ENCODE data around the gene ARHGEF19.
"Not testable (repeated sequence)": the region's sequence is repeated elsewhere in the genome, so short reads cannot be mapped to it uniquely, and the experiment has no call there.

ARHGEF19 gene

DNA sequence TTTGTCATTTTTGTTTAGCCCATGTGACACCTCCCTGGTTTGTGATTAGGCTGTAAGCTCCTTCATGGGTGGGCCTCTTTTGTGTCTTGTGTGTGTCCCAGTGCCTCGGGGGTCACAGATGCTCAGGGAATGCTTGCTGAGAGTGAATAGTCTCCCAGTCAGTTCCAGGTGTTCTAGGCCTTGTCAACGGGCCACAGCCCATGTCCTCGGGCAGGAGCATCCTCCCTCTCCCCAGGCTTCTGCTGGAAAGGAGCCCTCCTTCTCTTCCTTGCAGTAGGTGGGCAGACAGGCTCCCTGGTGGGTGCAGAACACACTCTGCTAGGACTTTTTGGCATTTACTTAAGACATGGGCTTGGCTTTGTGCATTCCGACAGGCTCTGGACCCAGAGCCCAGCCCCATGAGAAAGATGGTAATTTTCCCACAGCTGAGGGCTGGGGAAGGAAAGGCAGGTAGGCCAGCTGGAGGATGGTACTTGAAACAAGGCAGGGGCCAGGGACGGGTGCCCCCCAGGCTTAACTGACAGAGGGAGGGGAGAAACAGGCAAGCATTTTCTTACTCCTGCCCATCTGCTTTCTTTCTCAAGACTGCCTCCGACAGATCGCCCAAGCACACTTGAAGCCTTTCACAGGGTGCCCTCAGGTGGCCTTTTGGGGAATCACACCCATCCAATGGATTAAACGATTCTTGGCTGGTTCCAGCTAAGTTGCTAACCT, 31.6 kb upstream of the ARHGEF19 start:
- DNase-seq: peak; percentile 70

DNA sequence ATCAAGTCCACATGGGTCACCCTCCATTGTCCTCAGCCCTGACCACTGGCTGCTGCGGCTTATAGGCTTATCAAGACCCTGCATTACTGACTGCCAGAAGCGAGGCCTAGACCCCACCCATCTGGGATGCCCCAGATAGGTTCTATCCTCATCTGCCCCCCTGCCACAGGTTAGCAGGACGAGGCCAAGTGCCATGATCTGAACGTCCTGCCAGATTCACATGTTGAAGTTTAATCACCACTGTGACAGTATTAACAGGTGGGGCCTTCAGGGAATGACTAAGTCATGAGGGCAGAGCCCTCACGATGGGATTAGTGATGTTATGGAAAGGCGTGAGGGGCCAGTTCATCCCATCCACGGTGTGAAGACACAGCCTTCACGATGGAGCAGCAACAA, 30.8 kb upstream of the ARHGEF19 start:
- DNase-seq: no peak

DNA sequence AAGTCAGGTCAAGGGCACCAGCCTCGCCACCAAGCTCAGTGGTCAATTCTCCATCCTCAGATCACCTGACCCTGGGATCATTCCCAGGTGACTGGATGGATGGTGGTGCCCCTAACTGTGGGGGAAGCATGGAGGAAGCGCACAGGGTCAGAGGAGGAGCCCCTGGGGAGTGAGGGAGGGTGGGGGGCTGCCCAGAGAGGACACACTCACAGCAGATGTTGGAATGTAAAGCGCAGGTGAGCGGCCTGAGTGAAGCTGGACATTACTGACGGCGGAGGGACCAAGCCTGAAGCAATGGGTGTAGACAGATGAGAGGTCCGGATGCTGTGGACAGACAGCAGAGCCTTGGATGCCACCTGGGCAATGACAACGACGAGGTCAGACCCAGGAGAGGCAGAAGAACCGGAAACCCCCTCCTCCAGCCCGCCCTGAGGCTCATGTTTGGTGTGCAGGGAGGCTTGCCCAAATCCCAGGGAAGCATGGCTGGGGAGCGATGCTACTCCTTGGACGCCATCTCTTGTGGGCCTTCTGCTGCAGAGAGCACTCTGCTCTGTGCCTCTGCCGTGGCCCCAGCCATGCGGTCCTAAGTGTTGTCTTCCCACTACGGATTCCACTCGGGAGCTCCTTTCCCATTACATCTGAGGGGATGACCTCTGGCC, 30.2 kb upstream of the ARHGEF19 start:
- no peak for DNase-seq

DNA sequence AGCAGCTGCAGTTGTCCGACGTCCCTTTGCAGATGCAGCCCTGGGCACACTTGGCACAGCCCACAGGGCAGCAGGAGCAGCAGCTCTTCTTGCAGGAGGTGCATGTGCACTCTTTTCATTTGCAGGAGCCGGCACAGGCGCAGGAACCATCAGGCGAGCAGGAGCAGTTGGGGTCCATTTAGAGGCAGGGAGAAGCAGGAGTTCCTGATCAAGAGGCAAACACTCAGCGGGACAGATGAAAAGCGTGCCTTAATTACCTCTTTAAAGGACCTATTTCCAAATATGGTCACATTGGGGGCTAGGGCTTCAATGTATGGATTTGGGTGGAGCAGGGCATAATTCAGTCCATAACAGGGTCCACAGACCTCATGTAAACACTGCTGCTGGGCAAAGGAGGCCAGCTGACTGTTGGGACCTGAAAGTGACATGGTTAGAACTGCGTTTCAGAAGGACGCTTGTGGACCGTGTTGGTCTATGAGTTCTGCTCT, 28.8 kb upstream of the ARHGEF19 start:
- no peak for DNase-seq

DNA sequence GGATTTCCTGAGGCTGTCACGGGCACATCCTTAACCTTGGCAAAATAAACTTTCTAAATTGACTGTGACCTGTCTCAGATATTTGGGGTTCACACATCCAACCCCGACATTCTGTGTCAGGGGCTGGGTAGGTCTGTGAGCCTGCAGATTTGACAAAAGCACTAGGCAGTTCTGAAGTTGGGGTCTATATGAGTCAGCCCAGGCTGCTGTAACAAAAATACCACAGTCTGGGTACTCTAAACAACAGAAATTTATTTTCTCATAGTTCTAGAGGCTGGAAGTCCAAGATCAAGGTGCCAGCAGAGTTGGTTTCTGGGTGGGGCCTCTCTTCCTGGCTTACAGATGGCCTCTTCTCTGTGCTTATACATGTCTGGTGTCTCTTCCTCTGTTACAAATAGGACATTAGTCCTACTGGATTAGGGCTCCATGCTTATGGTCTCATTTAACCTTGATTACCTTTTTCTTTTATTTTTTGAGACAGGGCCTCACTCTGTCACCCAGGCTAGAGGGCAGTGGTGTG, 27.6 kb upstream of the ARHGEF19 start:
- no peak for DNase-seq

DNA sequence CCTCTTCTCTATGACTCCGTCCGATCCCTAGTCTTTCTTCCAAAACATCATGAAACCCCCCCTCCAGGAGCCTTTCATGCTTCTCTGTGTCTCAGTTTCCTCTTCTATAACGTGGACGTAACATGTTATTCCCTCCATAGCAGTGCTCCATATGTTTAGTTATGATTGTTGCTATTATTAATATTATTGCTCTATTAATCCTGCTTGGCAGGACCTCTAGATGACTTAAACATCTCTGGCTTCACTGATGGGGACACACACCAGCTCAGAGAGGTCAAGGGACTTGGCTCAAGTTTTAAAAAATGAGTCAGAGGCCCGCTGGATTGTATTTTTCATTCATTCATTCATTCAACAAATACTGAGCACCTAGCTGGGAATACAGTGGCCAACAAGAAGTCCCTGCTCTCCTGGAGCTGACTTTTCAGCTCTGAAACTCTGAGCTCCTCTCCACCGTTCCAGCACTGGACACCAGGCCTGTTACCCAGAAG, 24.9 kb upstream of the ARHGEF19 start:
- DNase-seq: no peak

DNA sequence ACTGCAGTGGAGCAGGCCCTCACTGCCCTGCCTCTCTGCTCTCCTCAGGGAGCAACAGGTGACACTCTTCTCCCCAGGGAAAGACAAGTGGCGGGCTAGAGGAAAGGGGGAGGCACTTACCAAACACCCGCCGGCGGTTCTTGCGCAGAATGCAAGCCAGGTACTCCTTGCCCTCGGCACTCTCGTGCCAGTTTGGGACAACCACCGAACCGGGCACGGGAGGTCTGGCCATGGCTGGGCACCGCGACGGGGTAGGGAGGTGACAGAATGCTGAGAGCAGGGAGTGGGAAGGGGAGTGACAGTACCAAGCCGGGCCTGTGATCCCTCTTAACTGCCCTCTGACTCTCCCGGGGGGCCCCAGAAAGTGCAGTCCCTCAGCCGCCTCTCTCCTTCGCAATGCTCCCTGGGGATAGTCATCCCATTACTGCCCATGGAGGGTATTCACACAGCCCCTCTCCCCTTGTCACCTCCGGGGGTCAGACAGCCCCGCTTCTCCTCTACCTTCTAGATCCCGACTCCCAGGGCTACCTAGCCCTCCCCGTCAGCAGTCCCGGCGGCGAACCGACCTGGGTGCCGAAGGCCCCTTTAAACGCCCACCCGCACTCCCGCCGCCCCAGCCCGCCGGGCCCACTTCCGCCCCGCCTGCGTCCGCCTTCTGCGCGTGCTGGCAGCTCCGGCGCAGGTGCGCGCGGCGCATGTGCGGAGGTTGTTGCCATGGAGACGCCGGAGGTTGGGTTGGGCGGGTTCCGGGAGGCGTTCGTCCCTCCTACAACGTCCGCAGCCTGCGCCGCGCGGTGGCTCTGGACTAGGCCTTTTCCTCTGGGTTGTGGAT, 24.3 kb upstream of the ARHGEF19 start, which contains the start of gene CPLANE2:
CPLANE2 (minus strand) TSS at position 673 of the 832 bp plus-strand sequence; CDS start at position 232, 441 bp downstream.
- DNase-seq: peak; percentile 95

DNA sequence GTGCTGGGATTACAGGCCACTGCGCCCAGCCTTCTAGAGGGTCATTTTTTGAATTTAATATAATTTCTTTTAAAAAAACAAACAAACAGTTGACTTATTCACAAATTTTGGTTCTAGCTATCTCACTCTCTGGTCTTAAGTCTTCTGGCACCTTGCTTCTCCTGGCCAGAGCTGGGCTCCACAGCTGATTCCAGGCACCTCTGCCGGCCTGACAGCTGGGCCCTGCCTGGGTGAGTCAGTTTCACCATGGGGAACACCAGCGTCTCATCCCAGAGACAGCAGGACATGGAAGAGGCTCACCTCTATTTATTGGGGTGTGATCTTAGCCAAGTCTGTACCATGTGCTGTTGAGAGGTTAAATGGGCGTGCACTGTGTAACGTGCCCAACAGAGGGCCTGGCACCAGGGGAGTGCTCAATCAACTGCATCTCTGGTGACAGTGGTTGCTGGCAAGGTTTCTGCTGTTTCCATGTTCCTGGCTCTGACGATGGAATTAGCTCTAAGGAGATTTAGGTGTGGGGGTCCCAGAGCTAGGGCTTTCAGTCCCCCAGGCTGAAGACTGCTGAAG, 23.6 kb upstream of the ARHGEF19 start:
- DNase-seq: peak; percentile 54

DNA sequence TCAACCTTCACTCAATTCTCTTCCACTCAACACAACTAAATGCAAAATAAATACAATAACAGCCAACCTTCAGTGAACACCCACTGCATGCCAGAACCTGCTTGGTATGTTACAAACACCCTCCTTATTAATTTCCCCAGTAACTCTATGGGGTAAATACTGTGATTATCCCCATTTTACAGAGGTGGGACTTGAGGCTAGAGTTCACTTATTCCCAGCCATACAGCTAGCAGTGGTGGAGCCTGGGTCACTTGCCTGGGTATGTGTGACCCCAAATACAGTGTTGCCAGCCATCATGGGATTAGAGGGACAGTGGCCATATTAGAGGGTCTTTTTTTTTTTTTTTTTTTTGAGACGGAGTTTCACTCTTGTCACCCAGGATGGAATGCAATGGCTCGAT, 22.9 kb upstream of the ARHGEF19 start:
- DNase-seq: no peak

DNA sequence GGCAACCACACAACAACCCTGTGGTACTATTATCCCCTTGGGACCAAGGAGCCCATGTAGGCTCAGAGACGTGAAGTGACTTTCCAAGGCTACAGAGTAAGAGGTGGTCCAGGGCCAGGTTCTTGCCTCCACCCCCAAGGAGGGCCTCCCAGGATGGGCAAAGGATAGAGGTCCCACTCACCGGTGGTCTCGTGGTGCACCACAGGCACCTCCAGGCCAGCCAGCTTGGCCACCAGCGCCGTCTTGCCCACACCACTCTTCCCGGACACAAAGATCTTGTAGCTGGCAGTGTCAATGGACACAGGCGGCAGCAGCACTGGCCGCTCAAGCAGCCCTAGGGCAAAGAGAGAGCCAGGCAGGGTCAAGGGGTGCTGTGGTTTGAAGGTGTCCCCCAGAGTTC, 21.0 kb upstream of the ARHGEF19 start:
- DNase-seq: no peak

DNA sequence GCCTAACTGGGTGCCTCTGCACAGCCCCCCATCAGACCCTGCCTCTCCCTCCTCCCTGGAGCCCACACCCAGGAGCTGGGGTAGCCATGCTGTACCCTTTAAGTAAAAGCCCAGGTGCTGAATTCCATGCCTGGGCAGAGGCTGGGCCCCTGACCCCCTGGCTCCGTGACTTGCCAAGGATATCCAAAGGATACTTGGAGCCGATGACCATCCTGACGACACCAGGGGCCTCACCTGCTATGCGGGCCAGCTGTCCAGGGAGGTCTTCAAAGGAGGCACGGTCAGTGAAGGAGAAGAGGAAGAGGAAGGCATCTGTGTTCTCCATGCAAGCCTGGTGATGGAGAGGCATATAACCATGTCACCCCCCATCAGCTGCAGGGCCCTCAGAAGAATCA, 19.9 kb upstream of the ARHGEF19 start:
- DNase-seq: no peak

DNA sequence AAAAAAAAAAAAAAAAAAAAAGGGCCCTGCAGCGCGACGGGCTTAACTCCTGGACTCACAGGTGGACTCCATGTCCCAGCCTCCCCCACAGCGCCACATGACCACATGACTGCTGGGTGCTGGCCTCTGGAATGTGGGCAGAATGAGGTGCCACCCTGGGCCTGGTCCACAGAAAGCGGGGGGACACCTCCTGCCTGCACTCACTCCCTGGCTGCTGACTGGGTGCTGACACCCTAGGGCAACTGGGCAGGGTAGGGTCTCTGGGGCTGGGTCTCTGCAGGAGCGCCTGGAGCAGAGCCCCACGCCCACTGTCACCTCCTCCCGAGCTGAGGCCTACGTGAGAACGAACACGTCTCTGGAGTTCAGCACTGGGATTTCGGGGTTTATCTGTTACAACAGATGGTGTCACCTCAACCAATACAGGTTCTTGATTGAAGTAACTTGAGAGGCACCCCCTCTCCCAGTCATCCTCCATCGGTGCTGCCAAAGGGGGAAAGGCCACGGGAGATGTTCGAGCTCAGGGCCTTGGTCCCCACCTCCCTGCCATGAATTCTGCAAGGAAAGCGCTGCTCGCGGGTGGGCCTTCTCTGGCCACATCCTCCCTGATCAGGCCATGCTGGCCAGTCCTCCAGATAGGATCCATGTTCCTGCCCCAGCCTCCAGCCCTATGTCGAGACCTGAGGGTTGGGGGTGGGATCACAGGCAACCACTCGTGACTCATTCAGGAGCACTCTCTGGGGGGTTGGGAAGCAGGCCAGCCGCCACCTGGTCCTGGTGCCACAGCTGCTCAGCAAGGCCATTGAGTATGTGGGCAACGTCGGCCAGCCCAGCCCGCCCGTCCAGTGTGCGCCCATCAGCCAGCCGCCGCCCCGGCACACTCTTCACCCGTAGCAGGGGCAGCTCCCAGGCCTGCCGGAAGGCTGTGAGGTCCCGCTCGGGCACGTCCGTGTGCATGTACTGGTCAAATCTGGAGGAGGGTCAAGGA, 19.2 kb upstream of the ARHGEF19 start:
- DNase-seq: no peak

DNA sequence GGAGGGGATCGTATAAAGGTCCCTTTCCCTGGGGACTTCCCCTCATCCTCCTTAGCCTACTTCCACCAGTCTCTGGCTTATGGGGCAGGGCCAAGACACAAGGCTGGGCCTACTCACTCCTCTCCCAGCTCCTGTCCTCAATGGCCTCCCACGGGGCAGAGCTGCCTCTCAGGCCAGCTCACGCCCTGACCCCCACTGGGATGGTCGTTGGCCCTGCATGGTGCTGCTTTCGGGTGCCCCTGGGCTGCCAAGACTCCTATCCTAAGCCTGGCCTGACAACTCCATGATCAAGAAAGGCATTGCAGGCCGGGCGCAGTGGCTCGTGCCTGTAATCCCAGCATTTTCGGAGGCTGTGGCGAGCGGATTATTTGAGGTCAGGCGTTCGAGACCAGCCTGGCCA, 18.3 kb upstream of the ARHGEF19 start:
- DNase-seq: no peak

DNA sequence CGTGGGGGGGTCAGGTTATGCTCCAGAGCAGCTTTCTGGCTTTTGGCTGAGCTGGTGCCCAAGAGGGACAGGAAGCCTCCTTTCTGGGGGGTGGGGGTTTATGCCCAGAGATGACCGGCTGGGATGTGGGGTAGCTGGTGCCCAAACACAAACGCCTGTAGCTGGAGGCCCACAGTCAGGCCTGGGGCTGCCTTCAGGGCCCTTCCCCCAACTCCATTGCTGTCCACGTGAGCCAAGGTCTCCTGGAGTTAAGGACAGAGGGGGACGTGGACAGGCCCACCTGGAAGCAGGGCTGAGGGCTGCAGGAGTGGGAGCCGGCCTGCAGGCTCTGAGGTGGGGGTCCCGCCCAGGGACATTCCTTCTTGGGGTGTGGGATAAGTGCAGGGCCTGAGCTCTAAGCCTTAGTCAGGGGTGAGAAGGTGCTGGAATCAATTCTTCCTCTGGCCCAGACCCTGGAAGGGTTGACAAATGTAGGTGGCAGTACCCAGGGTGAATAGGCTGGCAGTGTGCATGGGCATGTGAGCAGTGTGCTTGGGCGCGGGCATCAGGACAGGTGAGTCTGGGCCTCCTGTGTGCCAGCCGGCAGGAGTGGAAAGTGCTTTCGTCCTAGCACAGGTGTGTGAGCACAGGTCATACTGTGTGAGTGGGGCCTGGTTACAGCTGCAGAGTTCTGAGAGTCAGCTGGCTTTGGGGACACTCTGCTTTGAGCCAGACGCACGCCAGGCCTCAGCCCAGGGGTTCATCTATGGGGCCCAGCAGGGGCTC, 17.7 kb upstream of the ARHGEF19 start:
- no peak for DNase-seq

DNA sequence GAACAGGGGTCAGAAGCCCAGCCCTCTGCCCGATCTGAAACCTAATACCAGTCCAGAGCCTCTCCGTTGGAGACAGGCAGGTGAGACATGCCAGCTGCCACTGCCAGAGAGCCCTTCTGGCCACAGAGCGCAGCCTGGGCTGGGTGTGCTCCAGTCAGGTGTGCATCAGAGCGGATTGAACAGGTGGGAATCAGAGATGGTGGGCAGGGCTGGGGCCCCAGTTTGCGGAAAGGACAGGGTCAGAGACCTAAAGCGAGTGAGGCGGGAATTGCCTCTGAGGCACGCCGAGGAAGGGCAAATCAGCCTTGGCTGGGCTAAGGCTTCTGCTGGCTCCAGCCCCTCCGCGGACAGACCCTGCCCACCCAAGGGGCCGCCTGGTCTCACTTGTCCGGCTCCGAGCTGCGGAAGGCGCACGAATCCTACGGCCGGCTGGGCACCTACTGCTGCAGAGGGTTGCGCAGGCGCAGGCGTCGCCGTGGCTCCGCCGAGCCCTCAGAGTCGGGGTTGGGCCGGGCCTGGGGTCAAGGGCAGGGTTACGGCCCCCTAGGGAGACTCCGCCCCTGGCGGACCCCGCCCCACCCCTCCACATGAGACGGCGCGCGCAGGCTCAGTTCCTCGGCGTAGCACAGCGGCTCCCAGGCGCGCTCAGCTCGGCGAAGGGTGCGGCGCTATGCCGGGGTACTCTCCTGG, 14.2 kb upstream of the ARHGEF19 start:
- no peak for DNase-seq

DNA sequence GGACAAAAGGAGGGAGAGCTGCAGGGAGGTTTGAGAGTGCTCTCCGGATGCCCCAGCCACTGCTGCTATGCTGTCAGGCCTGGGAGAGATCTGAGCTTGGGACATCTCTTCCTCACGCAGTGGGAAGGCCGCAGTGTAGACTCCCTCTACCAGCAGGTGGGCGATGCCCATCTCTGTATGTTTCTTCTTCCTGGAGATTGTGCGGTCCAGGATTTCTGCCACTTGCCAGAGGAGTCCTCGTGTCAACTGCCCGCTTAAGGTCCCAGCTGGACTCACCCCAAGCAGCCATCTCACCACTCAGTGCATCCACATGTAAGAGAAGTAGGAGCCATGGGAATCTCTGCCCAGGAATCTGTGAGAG, 13.7 kb upstream of the ARHGEF19 start:
- no peak for DNase-seq

DNA sequence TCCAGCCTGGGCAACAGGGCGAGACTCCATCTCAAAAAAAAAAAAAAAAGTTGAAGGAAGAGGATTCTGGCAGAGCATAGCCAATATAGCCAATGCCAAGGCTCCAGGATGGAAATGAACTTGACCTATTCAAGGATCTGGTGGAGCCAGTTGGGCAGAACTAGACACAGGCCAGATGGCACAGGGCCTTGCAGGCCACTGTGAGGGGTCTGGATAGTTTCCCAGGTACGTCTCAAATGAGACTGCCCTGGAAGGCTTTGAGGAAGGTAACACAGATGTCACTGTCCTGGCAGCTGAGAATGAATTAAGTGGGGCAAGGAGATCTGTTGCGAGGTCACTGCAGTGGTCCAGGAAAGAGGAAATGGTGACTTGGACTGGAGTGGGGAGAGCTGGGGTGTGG, 12.0 kb upstream of the ARHGEF19 start:
- no peak for DNase-seq

DNA sequence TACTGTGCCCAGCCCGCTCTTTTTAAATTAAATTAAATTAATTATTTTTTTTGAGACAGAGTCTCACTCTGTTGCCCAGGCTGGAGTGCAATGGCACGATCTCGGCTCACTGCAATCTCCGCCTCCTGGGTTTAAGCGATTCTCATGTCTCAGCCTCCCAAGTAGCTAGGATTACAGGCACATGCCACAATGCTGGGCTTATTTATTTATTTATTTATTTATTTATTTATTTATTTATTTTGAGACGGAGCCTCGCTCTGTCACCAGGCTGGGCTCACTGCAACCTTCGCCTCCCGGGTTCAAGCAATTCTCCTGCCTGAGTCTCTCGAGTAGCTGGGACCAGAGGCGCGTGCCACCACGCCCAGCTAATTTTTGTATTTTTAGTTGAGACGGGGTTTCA, 10.3 kb upstream of the ARHGEF19 start:
- DNase-seq: not testable (repeated sequence)

DNA sequence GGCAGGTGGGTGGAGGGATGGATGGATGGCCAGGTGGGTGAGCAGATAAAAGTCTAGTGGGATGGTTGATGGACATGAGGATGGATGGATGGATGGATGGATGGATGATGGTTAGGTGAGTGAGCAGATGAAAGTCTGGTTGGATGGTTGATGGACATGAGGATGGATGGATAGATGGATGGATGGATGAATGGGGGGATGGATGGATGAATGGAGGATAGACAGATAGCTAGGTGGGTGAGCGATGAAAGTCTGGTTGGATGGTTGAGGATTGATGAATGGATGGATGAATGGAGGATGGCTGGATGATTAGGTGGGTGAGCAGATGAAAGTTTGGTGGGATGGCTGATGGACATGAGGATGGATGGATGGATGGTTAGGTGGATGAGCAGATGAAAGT, 9.0 kb upstream of the ARHGEF19 start:
- DNase-seq: no peak

DNA sequence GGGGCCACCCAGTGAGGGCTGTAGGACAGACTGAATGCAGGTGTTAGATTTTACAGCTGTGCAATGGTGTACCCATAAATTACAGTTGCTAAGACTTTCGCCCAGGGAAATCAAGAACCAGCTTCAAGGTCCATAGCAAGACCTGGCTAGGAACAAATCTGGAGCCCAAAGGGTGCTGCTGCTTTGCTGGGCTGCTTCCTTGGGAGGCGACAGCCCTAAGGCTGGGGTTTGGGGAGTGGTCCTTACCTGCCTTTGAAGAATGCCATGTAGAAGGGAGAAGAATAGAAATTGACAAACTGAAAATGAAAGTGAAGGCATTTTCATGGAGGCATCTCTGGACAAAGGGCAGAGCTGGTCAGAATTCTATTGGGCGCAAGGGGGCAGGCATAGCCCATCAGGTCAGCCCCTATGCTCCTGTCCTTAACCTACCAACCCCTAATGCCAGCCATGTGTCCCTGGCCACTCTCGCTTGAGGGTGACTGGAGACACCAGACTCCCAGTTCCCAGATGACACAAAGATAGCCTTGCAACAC, 7.6 kb upstream of the ARHGEF19 start:
- no peak for DNase-seq

All from stimulated activated CD4-positive, alpha-beta T cell treated with anti-CD3 and anti-CD28 coated beads, Interleukin-1b, Interleukin-23, amount 100 ng/mL, for 48 hours (primary cell).